ENCODE data around the gene NEK6. TPM values are rescaled to one million over a fixed set of nuclear protein-coding genes. Genes with fewer than 3 reads are reported as not detected.

The NEK6 gene
- total RNA-seq, 1 donor from 2014 or later, result 23.5 TPM

GRCh38 chr9:124282442-124283227 lies 24.9 kb downstream of the NEK6 start:
- H3K4me3 ChIP-seq (ENCODE audit: low read depth, low read length), result no peak overlapping the region
- TF ChIP-seq, protein P1, sequence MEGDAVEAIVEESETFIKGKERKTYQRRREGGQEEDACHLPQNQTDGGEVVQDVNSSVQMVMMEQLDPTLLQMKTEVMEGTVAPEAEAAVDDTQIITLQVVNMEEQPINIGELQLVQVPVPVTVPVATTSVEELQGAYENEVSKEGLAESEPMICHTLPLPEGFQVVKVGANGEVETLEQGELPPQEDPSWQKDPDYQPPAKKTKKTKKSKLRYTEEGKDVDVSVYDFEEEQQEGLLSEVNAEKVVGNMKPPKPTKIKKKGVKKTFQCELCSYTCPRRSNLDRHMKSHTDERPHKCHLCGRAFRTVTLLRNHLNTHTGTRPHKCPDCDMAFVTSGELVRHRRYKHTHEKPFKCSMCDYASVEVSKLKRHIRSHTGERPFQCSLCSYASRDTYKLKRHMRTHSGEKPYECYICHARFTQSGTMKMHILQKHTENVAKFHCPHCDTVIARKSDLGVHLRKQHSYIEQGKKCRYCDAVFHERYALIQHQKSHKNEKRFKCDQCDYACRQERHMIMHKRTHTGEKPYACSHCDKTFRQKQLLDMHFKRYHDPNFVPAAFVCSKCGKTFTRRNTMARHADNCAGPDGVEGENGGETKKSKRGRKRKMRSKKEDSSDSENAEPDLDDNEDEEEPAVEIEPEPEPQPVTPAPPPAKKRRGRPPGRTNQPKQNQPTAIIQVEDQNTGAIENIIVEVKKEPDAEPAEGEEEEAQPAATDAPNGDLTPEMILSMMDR (conservative IDR thresholded peaks at IDR 0.05; ENCODE audit: low read depth, low read length), result no peak
- DNase-seq (ENCODE audit: low read depth), result no peak

DNA sequence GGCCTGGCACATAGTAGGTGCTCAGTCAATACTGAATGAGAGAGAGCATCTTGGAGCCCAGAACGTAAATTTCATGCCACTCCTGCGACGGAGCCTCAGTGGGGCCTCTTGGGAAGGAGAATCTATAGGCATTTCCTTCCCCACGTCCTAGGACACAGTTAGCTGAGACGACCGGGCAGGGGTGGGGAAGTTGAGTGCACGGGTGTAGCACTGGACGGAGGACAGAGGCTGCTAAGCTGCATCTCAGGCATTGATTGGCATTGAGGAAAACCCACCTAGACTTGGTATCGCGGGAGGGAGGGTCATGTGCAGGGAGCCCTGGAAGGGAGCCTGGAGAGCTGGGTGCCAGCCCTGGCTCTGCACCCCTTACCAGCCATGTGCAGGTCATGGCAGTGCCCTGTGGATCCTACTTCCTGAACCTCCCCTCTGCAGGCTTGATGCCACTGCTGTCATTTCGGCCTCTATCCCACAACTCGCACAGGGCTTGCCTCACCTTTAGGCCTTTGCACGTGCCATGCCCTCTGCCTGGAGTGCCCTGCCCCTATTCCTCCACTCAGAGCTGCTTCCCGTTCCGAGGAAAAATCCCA lies 25.6 kb downstream of the NEK6 start:
- TF ChIP-seq, protein P1 (conservative IDR thresholded peaks at IDR 0.05; ENCODE audit: low read depth, low read length), result no peak
- H3K4me3 ChIP-seq (ENCODE audit: low read depth, low read length), result no peak overlapping the region
- DNase-seq (ENCODE audit: low read depth), result no peak

- TF ChIP-seq, protein P1 (conservative IDR thresholded peaks at IDR 0.05; ENCODE audit: low read depth, low read length), result no peak
- peak; percentile 72 for DNase-seq (ENCODE audit: low read depth)
- H3K4me3 ChIP-seq (ENCODE audit: low read depth, low read length), result no peak overlapping the region
Observed at GRCh38 chr9:124284237-124284831, 26.6 kb downstream of the NEK6 start.

GRCh38 chr9:124284940-124285441 lies 27.2 kb downstream of the NEK6 start:
- H3K4me3 ChIP-seq (ENCODE audit: low read depth, low read length), result no peak overlapping the region
- no peak for DNase-seq (ENCODE audit: low read depth)
- TF ChIP-seq, protein P1 (conservative IDR thresholded peaks at IDR 0.05; ENCODE audit: low read depth, low read length), result no peak

GRCh38 chr9:124285490-124285889 lies 27.7 kb downstream of the NEK6 start:
- TF ChIP-seq, protein P1 (conservative IDR thresholded peaks at IDR 0.05; ENCODE audit: low read depth, low read length), result no peak
- DNase-seq (ENCODE audit: low read depth), result no peak
- no peak overlapping the region for H3K4me3 ChIP-seq (ENCODE audit: low read depth, low read length)

- H3K4me3 ChIP-seq (ENCODE audit: low read depth, low read length), result no peak overlapping the region
- DNase-seq (ENCODE audit: low read depth), result peak; percentile 86
- TF ChIP-seq, protein P1 (conservative IDR thresholded peaks at IDR 0.05; ENCODE audit: low read depth, low read length), result no peak
Observed at GRCh38 chr9:124285903-124286291, 28.1 kb downstream of the NEK6 start.

Measured in epithelial cell of proximal tubule (primary cell).